HG02763 (cell line): ENCODE measurements around the gene PLEKHH2.
A peak's percentile ranks its signal among the peaks of the same experiment; 100 is the strongest.
"Not testable (repeated sequence)": the region's sequence is repeated elsewhere in the genome, so short reads cannot be mapped to it uniquely, and the experiment has no call there.

Experiments
- ATAC-seq: cut with Tn5 transposase; IDR thresholded peaks from one replicate; pipeline ENCODE4 v1.9.1; 2021; ENCODE audit warnings: mild to moderate bottlenecking, moderate library complexity; ENCODE audit not compliant: unreplicated experiment

The PLEKHH2 gene

DNA sequence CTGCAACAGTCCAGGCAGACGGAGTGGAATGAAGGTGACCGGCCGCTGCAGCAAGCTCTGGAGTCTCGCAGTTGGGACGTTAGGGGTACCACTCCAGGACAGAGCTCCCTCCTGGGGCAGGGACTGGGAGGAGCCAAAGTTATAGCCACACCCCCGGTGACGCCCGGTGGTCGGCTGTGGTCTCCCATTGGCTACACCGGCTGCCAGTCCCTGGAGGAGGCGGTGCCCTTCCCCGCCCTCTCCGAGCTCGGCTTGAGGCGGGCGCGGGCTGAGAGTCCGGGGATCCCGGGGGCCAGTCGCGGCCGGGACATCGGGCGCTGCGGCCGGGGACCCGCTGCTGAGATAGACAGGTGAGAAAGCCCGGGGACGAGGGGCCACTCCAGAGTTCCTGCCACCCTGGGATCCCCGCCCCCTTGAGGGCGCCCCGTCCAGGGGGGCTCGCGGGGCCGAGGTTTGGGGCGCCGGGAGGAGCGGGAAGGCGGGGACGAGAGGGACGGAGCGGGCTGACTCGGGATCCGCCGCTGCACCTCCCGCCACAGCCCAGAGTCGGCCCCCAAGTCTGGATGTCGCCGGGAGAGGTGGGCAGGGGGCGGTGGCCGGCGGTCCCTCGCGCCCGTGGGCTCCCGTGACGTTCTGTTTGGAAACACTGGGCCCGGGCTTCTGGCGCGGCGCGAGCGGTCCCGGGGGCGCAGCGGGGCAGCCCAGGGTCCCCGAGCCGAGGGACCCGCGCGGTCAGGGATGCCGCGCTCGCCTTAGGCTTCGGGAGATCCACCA, at the start of gene PLEKHH2:
Gene PLEKHH2, plus strand, starts transcription at position 231 of the 774 bp plus-strand sequence. CDS start 7,414 bp downstream, outside the sequence.
- ATAC-seq = peak; percentile 99

DNA sequence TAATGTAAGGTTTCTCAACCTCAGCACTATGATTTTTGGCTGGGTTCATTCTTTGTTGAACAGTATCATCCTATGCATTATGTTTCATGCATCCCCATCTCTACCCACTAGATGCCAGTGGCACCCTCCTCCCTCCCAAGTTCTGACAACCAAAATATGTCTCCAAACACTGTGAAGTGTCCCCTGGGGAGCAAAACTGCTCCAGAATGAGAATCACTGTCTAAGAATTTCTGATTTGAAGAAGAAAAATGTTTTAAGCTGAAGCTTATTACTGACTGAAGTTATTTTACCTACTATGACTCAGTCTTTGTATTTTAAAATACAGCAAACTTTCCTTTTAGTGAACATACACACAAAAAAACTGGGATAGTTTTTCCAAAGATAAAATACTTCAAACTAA, 44.6 kb upstream of the PLEKHH2 start:
- no peak for ATAC-seq

DNA sequence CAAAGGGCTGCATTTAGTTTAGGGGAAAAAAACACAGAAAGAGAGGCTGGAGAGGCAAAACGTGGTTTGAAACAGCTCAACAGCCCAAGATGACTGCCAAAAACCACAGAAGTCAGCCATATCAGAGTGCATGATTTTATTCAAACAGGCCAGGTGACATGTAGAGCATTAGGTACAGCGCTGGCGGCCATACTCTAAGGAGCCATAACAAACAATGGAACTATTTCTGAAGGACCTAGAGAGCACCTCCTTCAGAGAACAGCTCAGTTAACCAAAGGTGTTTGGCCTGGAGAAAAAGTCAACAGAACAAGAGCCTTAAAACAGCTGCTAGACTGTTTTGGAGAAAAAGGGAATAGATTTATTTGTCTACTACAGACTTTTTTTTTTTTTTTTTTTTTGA, 43.8 kb upstream of the PLEKHH2 start:
- ATAC-seq = no peak

DNA sequence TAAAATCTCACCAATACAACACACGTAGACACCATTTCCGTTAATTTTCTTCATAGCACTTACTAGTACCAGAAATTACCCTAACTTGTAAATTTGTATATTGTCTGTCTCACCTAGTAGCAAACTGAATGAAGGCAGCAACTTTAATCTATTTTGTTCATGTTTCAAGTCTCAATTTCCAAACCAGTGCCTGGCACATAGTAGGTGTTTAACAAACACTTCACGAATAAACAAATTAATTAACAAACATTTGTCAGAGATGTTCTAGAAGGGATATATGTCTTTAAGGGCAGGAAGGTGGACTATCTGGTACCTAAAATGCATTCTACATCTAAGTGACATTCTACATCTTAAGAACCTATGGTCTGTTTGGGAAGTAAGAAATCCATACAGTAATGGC, 42.2 kb upstream of the PLEKHH2 start:
- ATAC-seq = no peak

DNA sequence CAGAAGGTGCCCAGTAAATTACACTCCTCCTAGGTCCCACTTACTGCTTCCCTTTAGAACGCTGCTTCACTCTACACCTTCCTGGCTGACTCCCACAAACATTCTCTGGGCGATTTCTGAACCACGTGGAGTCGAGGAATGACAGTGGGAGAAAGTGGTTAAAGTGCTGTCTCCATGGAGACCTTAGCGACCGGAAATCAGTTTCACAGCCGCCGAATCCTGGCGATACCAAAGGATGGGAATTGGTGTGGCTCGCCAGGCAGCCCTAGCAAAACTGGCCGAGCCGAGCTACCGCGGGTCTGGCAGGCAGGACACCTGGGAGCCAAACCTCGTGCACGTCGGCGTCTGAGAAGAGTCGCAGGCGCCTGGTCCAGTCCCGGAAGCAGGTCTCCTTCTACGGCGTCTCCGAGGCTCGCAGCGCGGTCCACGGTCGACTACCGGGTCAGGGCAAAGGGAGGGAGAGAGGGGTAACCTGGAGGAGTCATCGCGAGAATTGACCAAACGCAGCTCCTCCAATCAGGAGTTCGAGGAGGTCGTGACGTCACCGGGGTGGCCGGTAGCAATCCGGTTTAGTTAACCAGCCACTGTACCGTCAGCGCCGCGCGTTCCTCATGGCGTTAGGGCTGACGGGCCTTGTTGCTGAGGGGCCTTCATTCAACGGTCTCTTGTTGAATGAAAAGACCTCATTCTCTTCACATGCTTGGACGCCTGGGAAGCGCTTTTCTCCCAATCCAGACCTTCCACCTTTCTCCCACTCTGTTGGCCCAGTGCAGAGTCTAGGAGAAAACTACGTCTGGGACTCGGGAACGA, 41.3 kb upstream of the PLEKHH2 start, which contains the start of gene THADA:
Gene THADA, minus strand, starts transcription at position 436 of the 810 bp plus-strand sequence. CDS start 3,646 bp downstream, outside the sequence.
- ATAC-seq = peak; percentile 98

DNA sequence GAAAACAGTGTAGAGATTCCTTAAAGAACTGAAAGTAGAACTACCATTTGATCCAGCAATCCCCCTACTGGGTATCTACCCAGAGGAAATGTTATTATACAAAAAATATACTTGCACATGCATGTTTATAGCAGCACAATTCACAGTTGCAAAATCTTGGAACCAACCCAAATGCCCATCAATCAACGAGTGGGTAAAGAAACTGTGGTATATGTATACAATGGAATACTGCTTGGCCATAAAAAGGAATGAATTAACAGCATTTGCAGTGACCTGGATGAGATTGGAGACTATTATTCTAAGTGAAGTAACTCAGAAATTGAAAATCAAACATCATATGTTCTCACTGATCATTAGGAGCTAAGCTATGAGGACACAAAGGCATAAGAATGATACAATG, 36.5 kb upstream of the PLEKHH2 start:
- ATAC-seq = not testable (repeated sequence)

DNA sequence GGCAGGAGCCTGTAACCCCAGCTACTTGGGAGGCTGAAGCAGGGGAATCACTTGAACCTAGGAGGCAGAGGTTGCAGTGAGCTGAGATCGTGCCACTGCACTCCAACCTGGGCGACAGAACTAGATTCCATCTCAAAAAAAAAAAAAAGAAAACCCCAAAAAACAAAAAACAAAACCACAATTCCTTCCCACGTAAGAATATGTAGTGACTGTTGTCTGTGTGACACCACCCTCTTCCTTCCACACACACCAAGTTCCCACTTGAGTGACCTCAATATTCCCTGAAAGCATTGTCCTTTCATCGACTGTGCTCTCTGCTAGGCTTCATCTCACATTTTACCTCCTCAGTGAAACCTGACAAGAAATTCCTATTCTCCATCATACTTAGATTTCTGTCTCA, 32.4 kb upstream of the PLEKHH2 start:
- ATAC-seq = no peak

DNA sequence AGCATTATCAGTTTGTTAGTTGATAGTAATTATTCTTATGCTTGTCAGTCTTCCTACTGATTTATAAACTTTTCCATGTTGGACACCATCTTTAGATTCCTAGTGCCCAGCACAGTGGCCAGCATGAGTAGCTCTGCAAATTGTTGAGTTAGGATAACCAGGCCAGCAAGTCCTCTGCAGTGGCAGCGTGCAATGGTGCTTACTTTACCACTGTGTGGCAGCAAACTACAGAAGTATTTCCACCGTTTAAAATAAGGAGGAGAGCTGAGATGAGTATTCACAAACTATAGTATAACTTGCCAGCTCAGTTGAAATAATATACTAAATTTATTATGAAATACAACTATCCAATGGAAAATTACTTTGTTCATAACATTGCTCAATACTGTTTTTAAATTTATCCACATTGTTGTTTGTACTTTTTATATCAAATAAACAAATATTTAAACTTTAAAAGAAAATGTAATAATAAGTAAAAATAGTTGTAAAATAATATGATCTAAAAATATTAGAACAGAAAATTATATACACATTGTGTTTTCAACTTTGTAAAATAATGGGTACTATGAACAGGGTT, 31.9 kb upstream of the PLEKHH2 start:
- ATAC-seq = no peak

DNA sequence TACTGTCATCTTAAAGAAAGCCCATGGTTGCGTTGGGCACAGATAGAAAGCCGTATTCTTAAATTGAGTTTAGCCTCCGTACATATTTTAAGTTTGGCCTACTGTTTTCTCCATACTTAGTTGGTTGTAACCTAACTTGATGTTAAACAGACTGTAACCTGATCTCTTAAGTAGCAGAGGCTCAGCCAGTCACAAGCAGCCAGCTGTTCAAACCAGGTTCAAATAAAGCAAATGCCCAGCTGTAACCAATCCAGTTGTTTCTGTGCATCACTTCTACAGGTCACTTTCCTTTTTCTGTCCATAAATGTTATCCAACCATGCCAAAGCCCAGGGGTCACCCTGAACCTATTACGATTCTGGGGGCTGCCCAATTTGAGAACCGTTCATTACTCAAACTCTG, 31.2 kb upstream of the PLEKHH2 start:
- ATAC-seq = no peak

DNA sequence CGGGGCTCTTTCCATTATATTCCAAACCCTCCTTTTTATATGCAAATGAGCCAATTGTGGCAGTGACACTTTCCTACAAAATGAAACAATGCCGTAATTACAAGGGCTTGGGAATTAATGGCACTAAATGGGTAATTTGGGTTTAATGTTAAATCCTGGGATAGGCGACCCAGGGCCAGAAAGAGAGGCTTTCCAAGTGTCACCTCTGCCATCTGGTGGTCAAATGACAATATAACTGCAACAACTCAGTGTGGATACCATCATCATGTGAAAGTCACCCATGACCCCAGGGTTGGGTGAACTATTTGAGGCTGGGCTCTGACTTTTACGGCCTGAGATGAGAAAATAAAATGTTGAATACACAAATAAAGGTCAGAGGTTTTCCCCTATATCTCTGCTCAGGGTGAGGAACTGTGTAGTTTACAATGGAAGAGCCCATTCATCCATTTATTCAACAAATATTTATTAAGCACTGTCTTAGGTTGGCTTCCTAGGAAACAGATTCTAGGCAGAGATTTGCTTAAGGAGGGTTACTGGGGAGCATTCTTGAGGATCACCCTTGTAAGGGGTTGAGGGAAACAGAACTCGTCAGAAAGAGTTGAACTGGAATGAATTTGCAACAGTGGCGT, 27.7 kb upstream of the PLEKHH2 start:
- ATAC-seq = no peak

DNA sequence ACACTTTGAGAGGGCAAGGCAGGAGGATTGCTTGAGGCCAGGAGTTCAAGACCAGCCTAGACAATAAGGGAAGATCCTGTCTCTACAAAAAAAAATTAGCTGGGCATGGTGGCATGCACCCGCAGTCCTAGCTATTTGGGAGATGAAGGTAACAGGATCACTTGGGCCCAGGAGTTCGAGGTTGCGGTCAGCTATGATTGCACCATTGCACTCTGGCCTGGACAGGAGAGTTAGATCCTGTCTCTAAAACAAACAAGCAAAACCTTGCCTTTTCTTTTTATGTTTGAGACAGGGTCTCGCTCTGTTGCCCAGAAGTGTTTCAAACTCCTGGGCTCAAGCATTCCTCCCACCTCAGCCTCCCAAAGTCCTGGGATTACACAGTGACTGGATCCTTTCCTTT, 26.7 kb upstream of the PLEKHH2 start:
- no peak for ATAC-seq

DNA sequence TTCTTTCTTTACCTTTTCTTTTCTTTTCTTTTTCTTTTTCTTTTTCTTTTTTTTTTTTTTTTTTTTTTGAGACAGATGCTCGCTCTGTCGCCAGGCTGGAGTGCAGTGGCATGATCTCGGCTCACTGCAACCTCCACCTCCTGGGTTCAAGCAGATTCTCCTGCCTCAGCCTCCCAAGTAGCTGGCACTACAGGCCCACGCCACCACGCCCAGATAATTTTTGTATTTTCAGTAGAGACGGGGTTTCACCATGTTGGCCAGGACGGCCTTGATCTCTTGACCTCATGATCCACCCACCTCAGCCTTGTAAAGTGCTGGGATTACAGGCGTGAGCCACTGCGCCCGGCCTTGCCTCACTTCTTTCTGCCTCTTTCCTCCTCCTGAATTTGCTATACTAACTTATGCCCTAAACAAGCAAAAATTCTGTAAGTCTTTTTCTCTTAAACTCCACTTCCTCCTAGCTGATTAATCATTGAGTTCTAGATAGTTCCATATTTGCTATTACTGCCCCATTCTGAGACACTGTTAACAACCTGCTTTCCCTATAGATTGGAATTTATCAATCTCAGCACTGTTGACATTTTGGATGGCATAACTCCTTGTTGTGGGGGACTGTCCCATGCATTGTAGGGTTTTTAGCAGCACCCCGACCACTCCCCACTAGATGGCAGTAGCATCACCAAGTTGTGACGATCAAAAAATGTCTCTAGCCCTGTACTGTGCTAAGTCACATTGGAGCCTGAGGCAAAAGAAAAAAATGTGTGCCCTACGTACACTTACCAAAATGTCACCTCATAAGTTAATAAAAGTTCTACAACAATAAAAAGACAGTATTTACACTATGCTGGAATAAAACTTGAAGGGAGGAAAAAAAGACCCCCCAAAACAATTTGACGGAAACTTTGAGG, 24.8 kb upstream of the PLEKHH2 start:
- ATAC-seq = peak; percentile 76

DNA sequence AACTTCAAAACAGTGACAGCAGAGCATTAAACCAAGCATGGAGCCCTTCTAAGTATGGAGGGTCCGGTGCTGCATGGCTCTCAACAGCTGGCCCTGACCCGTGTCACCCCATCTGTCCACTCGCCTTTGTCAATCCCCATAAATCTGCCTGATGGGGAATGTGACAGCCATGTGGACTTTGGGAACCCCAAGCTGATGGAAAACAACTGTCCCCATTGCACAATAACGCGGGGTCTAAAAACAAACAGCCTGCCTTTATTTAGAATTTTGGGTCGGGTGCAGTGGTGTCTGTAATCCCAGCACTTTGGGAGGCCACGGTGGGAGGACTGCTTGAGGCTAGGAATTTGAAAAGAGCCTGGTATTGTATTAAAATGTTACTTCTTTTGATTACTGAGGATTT, 24.1 kb upstream of the PLEKHH2 start:
- no peak for ATAC-seq

DNA sequence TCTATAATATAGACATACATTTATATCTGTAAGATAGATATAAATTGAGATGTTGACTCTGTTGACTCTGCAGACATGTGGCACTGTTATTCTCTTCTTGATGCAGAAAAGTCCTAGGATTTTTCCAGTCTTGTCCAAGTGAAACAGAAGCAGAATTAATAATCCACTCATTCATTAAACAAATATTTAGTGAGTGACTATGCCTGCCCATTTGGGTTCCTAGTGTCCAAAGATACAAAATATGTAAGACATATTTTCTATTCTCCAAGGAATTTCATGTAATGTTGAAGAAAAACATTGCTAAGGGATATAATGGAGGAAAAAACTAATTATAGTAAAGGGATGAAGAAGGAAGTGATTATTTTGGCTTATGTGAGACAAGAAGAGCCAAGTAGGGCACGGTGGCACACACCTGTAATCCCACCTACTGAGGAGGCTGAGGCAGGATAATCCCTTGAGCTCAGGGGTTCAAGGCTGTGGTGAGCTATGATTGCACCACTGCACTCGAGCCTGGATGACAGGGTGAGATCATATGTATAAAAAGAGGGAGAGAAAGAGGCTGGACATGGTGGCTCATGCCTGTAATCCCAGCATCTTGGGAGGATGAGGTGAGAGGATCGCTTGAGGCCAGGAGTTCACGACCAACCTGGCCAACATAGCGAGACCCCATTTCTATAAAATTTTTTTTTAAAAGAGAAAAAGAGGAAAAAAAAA, 19.9 kb upstream of the PLEKHH2 start:
- no peak for ATAC-seq

DNA sequence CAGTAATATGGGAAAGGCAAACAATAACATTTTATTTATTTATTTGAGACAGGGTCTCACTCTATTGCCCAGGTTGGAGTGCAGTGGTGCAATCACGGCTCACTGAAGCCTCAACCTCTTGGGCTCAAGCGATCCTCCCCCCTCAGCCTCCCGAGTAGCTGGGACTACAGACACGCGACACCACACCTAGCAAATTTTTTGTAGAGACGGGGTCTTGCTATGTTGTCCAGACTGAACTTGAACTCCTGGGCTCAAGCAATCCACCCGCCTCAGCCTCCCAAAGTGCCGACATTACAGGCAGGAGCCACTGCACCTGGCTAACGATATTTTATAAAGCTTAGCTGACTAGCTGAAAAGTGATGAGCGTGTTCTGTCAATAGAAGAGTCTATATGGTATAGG, 17.5 kb upstream of the PLEKHH2 start:
- ATAC-seq = no peak

DNA sequence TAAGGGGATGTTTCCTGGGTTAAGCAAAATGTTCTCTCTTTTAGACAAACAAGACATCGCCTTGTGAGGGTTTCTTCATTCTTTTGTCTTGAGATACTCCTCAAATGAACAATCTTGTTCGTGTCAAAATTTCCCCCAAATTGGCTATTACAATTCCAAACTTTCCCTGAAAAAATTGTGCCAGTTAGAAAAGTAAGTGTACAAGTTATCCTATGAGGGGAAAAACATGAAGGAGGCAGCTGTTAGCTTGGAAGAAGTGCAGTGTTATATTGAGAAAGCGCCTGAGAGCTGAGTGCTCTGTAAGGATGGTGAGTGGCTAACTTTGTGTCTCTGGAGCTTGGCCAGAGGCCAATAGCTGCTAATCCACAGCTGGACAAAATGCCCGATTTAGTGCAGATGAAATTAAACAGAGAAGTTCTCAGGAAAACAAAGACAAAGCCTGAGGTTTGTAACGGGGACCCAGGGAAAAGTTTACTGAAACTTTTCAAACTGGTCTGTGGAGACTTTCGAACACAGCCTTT, 14.1 kb upstream of the PLEKHH2 start:
- ATAC-seq = no peak

DNA sequence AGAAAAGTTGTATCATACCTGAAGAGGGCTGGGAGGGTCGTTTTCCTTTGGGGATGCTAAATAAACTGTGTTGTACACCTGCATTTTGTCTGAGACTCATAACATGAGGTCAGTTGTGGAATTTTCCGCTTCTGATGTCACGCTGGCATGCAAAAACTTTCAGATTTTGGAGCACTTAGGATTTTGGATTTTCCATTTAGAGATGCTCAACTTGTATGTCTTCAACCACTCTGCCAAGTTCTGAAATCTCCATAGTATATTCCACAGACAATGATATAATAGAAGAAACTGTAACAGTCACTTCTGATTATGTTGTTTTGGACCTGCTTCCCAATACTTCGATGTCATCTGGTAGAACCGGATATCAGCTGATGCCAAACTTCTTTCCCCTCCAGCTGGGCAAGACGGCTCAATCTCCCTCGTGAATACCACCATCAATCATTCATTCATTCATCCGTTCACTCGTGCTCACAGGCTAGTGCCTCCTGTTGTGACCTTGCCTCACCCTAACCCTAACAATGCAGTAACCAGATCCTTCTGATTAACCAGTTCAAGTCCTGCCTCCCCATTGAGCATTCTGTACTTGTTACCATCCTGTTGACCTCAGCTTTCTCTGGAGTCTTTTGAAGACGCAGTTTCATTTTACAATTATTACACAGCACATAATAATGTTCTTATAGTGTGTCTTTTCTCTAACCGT, 5.3 kb upstream of the PLEKHH2 start:
- ATAC-seq = no peak

DNA sequence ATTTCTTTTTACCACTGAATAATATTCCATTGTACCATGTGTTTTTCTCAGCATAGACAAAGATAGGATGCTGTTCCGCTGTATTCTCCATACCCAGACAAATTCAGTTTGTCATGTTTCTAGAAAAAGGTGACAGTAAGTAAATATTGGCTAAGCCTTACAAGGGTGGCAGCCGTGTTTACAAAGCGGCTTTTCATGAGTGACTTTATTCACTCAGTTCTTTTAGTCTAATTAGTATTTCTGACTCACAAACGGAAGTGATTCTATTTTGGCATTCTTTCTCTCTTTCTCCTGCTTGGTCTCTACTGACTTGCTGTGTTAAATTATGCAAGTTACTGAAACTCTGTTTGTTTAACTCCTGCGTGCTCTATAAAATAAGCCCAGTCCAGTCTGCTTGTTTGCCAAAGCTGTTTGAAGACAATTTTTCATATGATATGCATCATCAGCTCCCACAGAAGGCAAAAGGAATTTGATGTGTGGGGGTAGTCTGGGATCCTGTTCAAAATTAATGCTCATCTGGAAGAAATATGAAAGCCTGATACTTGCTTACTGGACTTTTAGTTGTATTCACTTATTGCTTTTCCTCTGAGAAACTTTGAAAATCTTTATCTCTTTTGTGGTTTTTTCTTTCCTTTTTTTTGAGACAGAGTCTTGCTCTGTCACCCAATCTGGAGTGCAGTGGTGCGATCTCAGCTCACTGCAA, 2.3 kb upstream of the PLEKHH2 start:
- no peak for ATAC-seq
